Activated CD4-positive, alpha-beta T cell treated with anti-CD3 and anti-CD28 coated beads for 36 hours (primary cell): ENCODE measurements around the gene NLRP1. TPM values are rescaled to one million over a fixed set of nuclear protein-coding genes. Genes with fewer than 3 reads are reported as not detected.

Source experiments
- ATAC-seq: fragments of 200-7000 bp; cut with Tn5 transposase; one replicate; pipeline ENCODE4 v1.10.0; 2021; ENCODE audit warnings: mild to moderate bottlenecking, moderate library complexity
- CTCF ChIA-PET: fragments of 350-600 bp; sonication (Branson Sonifier 250); formaldehyde crosslinking; loops from one replicate; lab custom pipeline; 2021; ENCODE audit warnings: antibody characterized with exemption; lab: Charles Lee
- POLR2A ChIA-PET: fragments of 350-600 bp; sonication (Branson Sonifier 250); formaldehyde crosslinking; loops from one replicate; lab custom pipeline; 2021; ENCODE audit warnings: antibody characterized with exemption, inconsistent platforms; lab: Charles Lee
- DNase-seq: peaks from one replicate; pipeline ENCODE4 v3.0.0-alpha.2; 2020
- H3K27ac Mint-ChIP-seq: one replicate; pipeline ENCODE4 v1.8.0; 2021; ENCODE audit warnings: mixed read lengths
- H3K27me3 Mint-ChIP-seq: one replicate; pipeline ENCODE4 v1.8.0; 2021; ENCODE audit warnings: mixed read lengths
- H3K36me3 Mint-ChIP-seq: one replicate; pipeline ENCODE4 v1.8.0; 2021; ENCODE audit warnings: low read depth, mixed read lengths
- H3K4me1 Mint-ChIP-seq: one replicate; pipeline ENCODE4 v1.8.0; 2021; ENCODE audit warnings: mixed read lengths
- H3K4me3 Mint-ChIP-seq: one replicate; pipeline ENCODE4 v1.8.0; 2021; ENCODE audit warnings: mild to moderate bottlenecking, moderate library complexity, mixed read lengths
- H3K9me3 Mint-ChIP-seq: one replicate; pipeline ENCODE4 v1.8.0; 2021; ENCODE audit warnings: low read depth, mixed read lengths
- intact Hi-C, 2 experiments: fragments of 100-400 bp; cut with DNase I in 1 of 2; cut with micrococcal nuclease in 1 of 2; formaldehyde crosslinking; loops; one replicate each; pipeline versions ENCODE4 v1.14.2 to v1.15.1; 2022 to 2024; cut with DNase I, micrococcal nuclease
- total RNA-seq, 2 experiments: library from RNA; stranded (reverse); gene quantifications; one replicate each; pipeline ENCODE4 v1.2.3, GENCODE V29; 2021

NLRP1 gene
- total RNA-seq, 2 experiments from 2014 or later, result 31.2 to 34.0 TPM

- ChIA-PET CTCF (no interaction called here), POLR2A (no interaction called here)
- no peaks in the 10 kb centered on the region for H3K9me3 Mint-ChIP-seq
- intact Hi-C loops, result no loop called here
- peaks cover 16% of the 10 kb centered on the region for H3K4me1 Mint-ChIP-seq
- H3K27me3 Mint-ChIP-seq, result no peaks in the 10 kb centered on the region
- DNase-seq (no peak), ATAC-seq (no peak)
- H3K27ac Mint-ChIP-seq, result no peak overlapping the region
- H3K4me3 Mint-ChIP-seq, result no peak overlapping the region
- H3K36me3 Mint-ChIP-seq, result peaks cover 27% of the 10 kb centered on the region
Observed at GRCh38 chr17:5492970-5493369, 91.3 kb downstream of the NLRP1 start.

- peaks cover 41% of the 10 kb centered on the region for H3K36me3 Mint-ChIP-seq
- ChIA-PET CTCF (interaction anchor here (1.0 kb wide), 1 partner anchor 11 kb away, joined by 3 read pairs; no protein-coding TSS in a partner anchor), POLR2A (interaction anchor here (0.7 to 1.3 kb wide), 3 partner anchors 11 to 49 kb away, joined by 3 to 8 read pairs (median 5); no protein-coding TSS in a partner anchor)
- ATAC-seq (no peak), DNase-seq (no peak)
- no peak overlapping the region for H3K4me3 Mint-ChIP-seq
- peaks cover 46% of the 10 kb centered on the region for H3K4me1 Mint-ChIP-seq
- H3K27me3 Mint-ChIP-seq, result no peaks in the 10 kb centered on the region
- H3K9me3 Mint-ChIP-seq, result no peaks in the 10 kb centered on the region
- H3K27ac Mint-ChIP-seq, result peak overlapping the region; percentile 75
- intact Hi-C loops, result loop anchor here (5.0 to 10.0 kb wide), 3 partner anchors 51 to 1121 kb away; partner anchors contain the start of genes C1QBP (in 1 of the 2), CXCL16 (in 1 of the 2), MED11 (in 1 of the 2) and UBE2G1 (in 1 of the 2)
Observed at GRCh38 chr17:5488752-5489151, 95.6 kb downstream of the NLRP1 start.

GRCh38 chr17:5486206-5487124 is 97.8 kb downstream of the NLRP1 start, which contains the start of gene MIS12:
Gene MIS12 (plus strand): TSS chr17:5486566. CDS start chr17:5488863, 2,297 bp downstream.
- peak; percentile 99 for DNase-seq
- Mint-ChIP-seq H3K27ac (peak within 1 kb of the TSS; percentile 98), H3K4me3 (peak within 1 kb of the TSS; percentile 96), H3K27me3 (no peaks in the 10 kb centered on the region), H3K36me3 (peaks cover 49% of the 10 kb centered on the region), H3K9me3 (no peaks in the 10 kb centered on the region), H3K4me1 (peaks cover 50% of the 10 kb centered on the region)
- intact Hi-C loops, result loop anchor here (1.0 to 10.0 kb wide), 21 partner anchors 15 to 1753 kb away; partner anchors contain the start of genes C1QBP (in 2 of the 2), NLRP1 (in 2 of the 2), NUP88 (in 2 of the 2) and C17orf100 (in 1 of the 2)
- ChIA-PET POLR2A (interaction anchor here (0.5 to 1.7 kb wide), 13 partner anchors 12 to 1549 kb away, joined by 3 to 9 read pairs (median 5); partner anchors contain the start of genes DHX33, NUP88, RPAIN and SLC16A13), CTCF (interaction anchor here (0.6 to 2.2 kb wide), 8 partner anchors 8 to 455 kb away, joined by 3 to 14 read pairs (median 3); partner anchors contain the start of genes C1QBP, DHX33, NUP88 and RPAIN)
- peak; percentile 94 for ATAC-seq

GRCh38 chr17:5485270-5486205 is 98.8 kb downstream of the NLRP1 start, which contains the start of gene DERL2:
Gene DERL2 (minus strand): TSS chr17:5486178. CDS start chr17:5486161, 17 bp downstream.
- Mint-ChIP-seq H3K4me3 (peak within 1 kb of the TSS; percentile 96), H3K36me3 (peaks cover 56% of the 10 kb centered on the region), H3K4me1 (peaks cover 50% of the 10 kb centered on the region), H3K27ac (peak within 1 kb of the TSS; percentile 98), H3K27me3 (no peaks in the 10 kb centered on the region), H3K9me3 (no peaks in the 10 kb centered on the region)
- ChIA-PET POLR2A (interaction anchor here (0.5 to 1.7 kb wide), 13 partner anchors 11 to 1550 kb away, joined by 3 to 9 read pairs (median 5); partner anchors contain the start of genes DHX33, NUP88, RPAIN and SLC16A13), CTCF (interaction anchor here (0.6 to 2.2 kb wide), 10 partner anchors 9 to 956 kb away, joined by 3 to 14 read pairs (median 3); partner anchors contain the start of genes C1QBP and DHX33)
- peak; percentile 8 for ATAC-seq
- DNase-seq, result no peak
- intact Hi-C loops, result loop anchor here (1.0 to 10.0 kb wide), 21 partner anchors 16 to 1754 kb away; partner anchors contain the start of genes C1QBP (in 2 of the 2), NLRP1 (in 2 of the 2), NUP88 (in 2 of the 2) and C17orf100 (in 1 of the 2)

- Mint-ChIP-seq H3K9me3 (no peaks in the 10 kb centered on the region), H3K4me1 (peaks cover 31% of the 10 kb centered on the region), H3K27ac (no peak overlapping the region), H3K4me3 (no peak overlapping the region), H3K27me3 (no peaks in the 10 kb centered on the region), H3K36me3 (peaks cover 62% of the 10 kb centered on the region)
- intact Hi-C loops, result loop anchor here in 1 of 2 experiments (10.0 kb wide), 1 partner anchor 747 kb away; the partner anchor contains the start of genes CXCL16, MED11 and ZMYND15
- DNase-seq (no peak), ATAC-seq (no peak)
- POLR2A ChIA-PET, result interaction anchor here (0.5 kb wide), 1 partner anchor 226 kb away, joined by 3 read pairs; no protein-coding TSS in a partner anchor
- CTCF ChIA-PET, result no interaction called here
Observed at GRCh38 chr17:5481451-5481850, 102.9 kb downstream of the NLRP1 start.

GRCh38 chr17:5480962-5481361 is 103.3 kb downstream of the NLRP1 start:
- no peaks in the 10 kb centered on the region for H3K9me3 Mint-ChIP-seq
- ATAC-seq (no peak), DNase-seq (no peak)
- ChIA-PET POLR2A (interaction anchor here (0.5 kb wide), 1 partner anchor 226 kb away, joined by 3 read pairs; no protein-coding TSS in a partner anchor), CTCF (interaction anchor here (0.9 kb wide), 1 partner anchor 10 kb away, joined by 3 read pairs; no protein-coding TSS in a partner anchor)
- H3K4me3 Mint-ChIP-seq, result no peak overlapping the region
- H3K4me1 Mint-ChIP-seq, result peaks cover 31% of the 10 kb centered on the region
- no peak overlapping the region for H3K27ac Mint-ChIP-seq
- no peaks in the 10 kb centered on the region for H3K27me3 Mint-ChIP-seq
- intact Hi-C loops, result loop anchor here in 1 of 2 experiments (10.0 kb wide), 1 partner anchor 746 kb away; the partner anchor contains the start of genes CXCL16, MED11 and ZMYND15
- H3K36me3 Mint-ChIP-seq, result peaks cover 62% of the 10 kb centered on the region

- POLR2A ChIA-PET, result no interaction called here
- intact Hi-C loops, result no loop called here
- Mint-ChIP-seq H3K9me3 (no peaks in the 10 kb centered on the region), H3K4me3 (no peak overlapping the region), H3K36me3 (peaks cover 68% of the 10 kb centered on the region), H3K4me1 (peaks cover 17% of the 10 kb centered on the region), H3K27ac (no peak overlapping the region), H3K27me3 (no peaks in the 10 kb centered on the region)
- CTCF ChIA-PET, result no interaction called here
- no peak for ATAC-seq
- DNase-seq, result no peak
Observed at GRCh38 chr17:5478992-5479391, 105.3 kb downstream of the NLRP1 start.

GRCh38 chr17:5473906-5474305 is 110.4 kb downstream of the NLRP1 start:
- DNase-seq (no peak), ATAC-seq (no peak)
- ChIA-PET CTCF (interaction anchor here (1.3 to 1.5 kb wide), 2 partner anchors 11 to 34 kb away, joined by 3 to 9 read pairs; partner anchors contain the start of genes C1QBP and DERL2), POLR2A (interaction anchor here (0.7 to 1.2 kb wide), 2 partner anchors 11 to 12 kb away, joined by 3 read pairs; partner anchors contain the start of genes DERL2 and MIS12)
- H3K4me3 Mint-ChIP-seq, result no peak overlapping the region
- H3K4me1 Mint-ChIP-seq, result peaks cover 19% of the 10 kb centered on the region
- intact Hi-C loops, result no loop called here
- H3K9me3 Mint-ChIP-seq, result no peaks in the 10 kb centered on the region
- H3K27ac Mint-ChIP-seq, result no peak overlapping the region
- H3K36me3 Mint-ChIP-seq, result peaks cover 28% of the 10 kb centered on the region
- H3K27me3 Mint-ChIP-seq, result no peaks in the 10 kb centered on the region

GRCh38 chr17:5472511-5472910 is 111.8 kb downstream of the NLRP1 start:
- H3K36me3 Mint-ChIP-seq, result peaks cover 23% of the 10 kb centered on the region
- H3K27ac Mint-ChIP-seq, result no peak overlapping the region
- DNase-seq, result no peak
- no peaks in the 10 kb centered on the region for H3K9me3 Mint-ChIP-seq
- intact Hi-C loops, result no loop called here
- no peak for ATAC-seq
- no peaks in the 10 kb centered on the region for H3K27me3 Mint-ChIP-seq
- ChIA-PET CTCF (no interaction called here), POLR2A (no interaction called here)
- peaks cover 20% of the 10 kb centered on the region for H3K4me1 Mint-ChIP-seq
- no peak overlapping the region for H3K4me3 Mint-ChIP-seq
